OCI-LY7 (cell line): Measurements from ENCODE around the gene CCDC47.

Experiments used
- CTCF ChIP-seq: fragments of 200-600 bp; sonication (generic); conservative IDR thresholded peaks from 2 replicates; pipeline ENCODE4 v1.5.1; 2014; ENCODE audit warnings: mild to moderate bottlenecking, antibody characterized with exemption, low read length, moderate library complexity, mixed read lengths
- EZH2phosphoT487 ChIP-seq: fragments of 200-600 bp; sonication (generic); IDR thresholded peaks from 2 replicates; pipeline ENCODE4 v1.6.1; 2018; ENCODE audit warnings: low read depth, borderline replicate concordance, mild to moderate bottlenecking, mixed run types, antibody characterized with exemption, low read length, moderate library complexity, mixed read lengths

GRCh38 chr17:63698886-63699637 lies 74.3 kb downstream of the CCDC47 start:
- TF ChIP-seq CTCF = no peak
- TF ChIP-seq EZH2phosphoT487 = no peak
